ENCODE measurements around the gene NKD1.

DNA sequence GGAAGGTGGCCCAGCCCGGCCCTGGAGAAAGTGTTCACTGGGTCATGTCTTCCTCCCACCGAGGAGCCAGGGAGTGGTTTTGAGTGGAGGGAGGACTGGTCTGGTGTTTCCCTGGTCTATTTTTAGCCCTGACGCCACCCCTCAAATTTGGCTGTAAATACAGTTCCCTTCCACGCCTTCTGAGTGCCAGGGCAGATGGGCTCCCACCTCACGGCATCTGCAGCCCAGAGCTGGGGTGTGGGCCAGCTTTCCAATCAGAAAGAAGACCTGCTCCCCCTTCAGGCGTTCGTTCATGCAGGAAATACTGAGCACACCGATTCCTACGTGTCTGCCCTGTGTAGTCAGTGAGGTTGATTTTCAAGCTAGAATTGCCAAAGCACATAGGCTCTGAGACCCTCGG lies 79.2 kb downstream of the NKD1 start:
- TF ChIP-seq POLR2AphosphoS5 (IDR thresholded peaks at IDR 0.05; ENCODE audit: insufficient read depth in 1 of 2, low read depth in 1 of 2), result peak in 1 of 2 donors; percentile 17
- TF ChIP-seq, protein P1, sequence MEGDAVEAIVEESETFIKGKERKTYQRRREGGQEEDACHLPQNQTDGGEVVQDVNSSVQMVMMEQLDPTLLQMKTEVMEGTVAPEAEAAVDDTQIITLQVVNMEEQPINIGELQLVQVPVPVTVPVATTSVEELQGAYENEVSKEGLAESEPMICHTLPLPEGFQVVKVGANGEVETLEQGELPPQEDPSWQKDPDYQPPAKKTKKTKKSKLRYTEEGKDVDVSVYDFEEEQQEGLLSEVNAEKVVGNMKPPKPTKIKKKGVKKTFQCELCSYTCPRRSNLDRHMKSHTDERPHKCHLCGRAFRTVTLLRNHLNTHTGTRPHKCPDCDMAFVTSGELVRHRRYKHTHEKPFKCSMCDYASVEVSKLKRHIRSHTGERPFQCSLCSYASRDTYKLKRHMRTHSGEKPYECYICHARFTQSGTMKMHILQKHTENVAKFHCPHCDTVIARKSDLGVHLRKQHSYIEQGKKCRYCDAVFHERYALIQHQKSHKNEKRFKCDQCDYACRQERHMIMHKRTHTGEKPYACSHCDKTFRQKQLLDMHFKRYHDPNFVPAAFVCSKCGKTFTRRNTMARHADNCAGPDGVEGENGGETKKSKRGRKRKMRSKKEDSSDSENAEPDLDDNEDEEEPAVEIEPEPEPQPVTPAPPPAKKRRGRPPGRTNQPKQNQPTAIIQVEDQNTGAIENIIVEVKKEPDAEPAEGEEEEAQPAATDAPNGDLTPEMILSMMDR (IDR thresholded peaks at IDR 0.05), result peak in 1 of 3 experiments; percentile 50
- no peak for TF ChIP-seq POLR2A (IDR thresholded peaks at IDR 0.05)

All from vagina (tissue), 2 donors.